GM12878 (cell line): ENCODE results near the gene SPRED3. TPM values are rescaled to one million over a fixed set of nuclear protein-coding genes. Genes with fewer than 3 reads are reported as not detected.

Experiments used
- ATAC-seq: fragments of 200-7000 bp; cut with Tn5 transposase; 3 replicates; pipeline ENCODE4 v1.9.1; 2020; ENCODE audit warnings: mild to moderate bottlenecking, moderate library complexity
- BruUV-seq: library from RNA; stranded (reverse); fragments of 400-500 nt; replicated peaks from 2 replicates; lab custom pipeline; 2021; lab: Mats Ljungman, UMichigan
- CTCF ChIA-PET: fragments of 300-600 bp; sonication (Branson Sonifier 250); formaldehyde crosslinking; extraction: SDS; loops from one replicate; lab custom pipeline; 2021; ENCODE audit warnings: inconsistent platforms; lab: Yijun Ruan, JAX
- POLR2A ChIA-PET: fragments of 350-600 bp; formaldehyde crosslinking; extraction: SDS; loops from one replicate; lab custom pipeline; 2021; ENCODE audit warnings: inconsistent platforms; lab: Charles Lee
- RAD21 ChIA-PET: fragments of 300-600 bp; sonication (Branson Sonifier 250); formaldehyde crosslinking; loops from one replicate; lab custom pipeline; 2023; ENCODE audit warnings: antibody characterized with exemption; ENCODE audit not compliant: unreplicated experiment; lab: Charles Lee
- SMC1A ChIA-PET: fragments of 300-600 bp; sonication (Branson Sonifier 250); formaldehyde crosslinking; loops from one replicate; lab custom pipeline; 2023; ENCODE audit not compliant: unreplicated experiment, uncharacterized antibody; lab: Charles Lee
- DNase-seq: peaks from one replicate; pipeline ENCODE4 v3.0.0-alpha.2; 2011; ENCODE audit warnings: low read depth, low spot score
- FAIRE-seq: peaks from 3 replicates; lab custom pipeline; 2011; peaks lifted over from hg19 to GRCh38; lab: Jason Lieb, UNC
- H2AFZ ChIP-seq: 2 replicates; pipeline ENCODE4 v1.6.0; 2011; ENCODE audit warnings: low read depth, low read length, control low read depth; ENCODE audit not compliant: control insufficient read depth
- H3K27ac ChIP-seq: 2 replicates; pipeline ENCODE4 v1.5.1; 2011; ENCODE audit warnings: control low read depth; ENCODE audit not compliant: control insufficient read depth, insufficient read depth
- H3K27me3 ChIP-seq, 2 experiments: replicated peaks in 1 of 2; 2 replicates each; pipeline versions ENCODE4 v1.6.0 to v1.6.1; 2011; ENCODE audit warnings: low read length in 1 of 2; ENCODE audit not compliant: control insufficient read depth in 2 of 2, insufficient read depth in 2 of 2
- H3K36me3 ChIP-seq, 2 experiments: 2 replicates each; pipeline ENCODE4 v1.5.1; 2011; ENCODE audit warnings: low read length in 1 of 2; ENCODE audit not compliant: control insufficient read depth in 2 of 2, insufficient read depth in 2 of 2
- H3K4me1 ChIP-seq: 2 replicates; pipeline ENCODE4 v1.6.1; 2011; ENCODE audit warnings: mild to moderate bottlenecking, low read length, moderate library complexity, mixed read lengths; ENCODE audit not compliant: control insufficient read depth, insufficient read depth
- H3K4me2 ChIP-seq: 2 replicates; pipeline ENCODE4 v1.6.0; 2011; ENCODE audit warnings: control low read depth; ENCODE audit not compliant: control insufficient read depth, insufficient read depth
- H3K4me3 ChIP-seq: fragments of 200-600 bp; sonication (generic); 2 replicates; pipeline ENCODE4 v1.5.1; 2016
- H3K79me2 ChIP-seq: 2 replicates; pipeline ENCODE4 v1.6.0; 2011; ENCODE audit warnings: low read length; ENCODE audit not compliant: control insufficient read depth, insufficient read depth
- H3K9ac ChIP-seq: 2 replicates; pipeline ENCODE4 v1.8.0; 2011; ENCODE audit warnings: low read length, control low read depth, mixed read lengths; ENCODE audit not compliant: control insufficient read depth, insufficient read depth
- H3K9me3 ChIP-seq: replicated peaks from 3 replicates; pipeline ENCODE4 v1.5.1; 2011; ENCODE audit warnings: mild to moderate bottlenecking, low read length; ENCODE audit not compliant: control insufficient read depth, insufficient read depth
- H4K20me1 ChIP-seq: 2 replicates; pipeline ENCODE4 v1.6.0; 2011; ENCODE audit not compliant: control insufficient read depth, insufficient read depth
- BCL3 ChIP-seq: IDR thresholded peaks from 2 replicates; pipeline ENCODE4 v1.6.1; 2011; ENCODE audit warnings: borderline replicate concordance, low read depth, mild to moderate bottlenecking, moderate library complexity, low read length; ENCODE audit not compliant: insufficient read depth, poor library complexity, severe bottlenecking
- CBFB ChIP-seq: IDR thresholded peaks from 2 replicates; pipeline ENCODE4 v1.6.1; 2016; ENCODE audit warnings: antibody characterized with exemption, low read depth
- EGR1 ChIP-seq, 2 experiments: IDR thresholded peaks; 1 replicate in 1 of 2; 2 replicates in 1 of 2; pipeline ENCODE4 v1.6.1; 2011 to 2012; ENCODE audit warnings: low read depth in 2 of 2, low read length in 2 of 2, borderline replicate concordance in 1 of 2, mild to moderate bottlenecking in 1 of 2, moderate library complexity in 1 of 2
- EP300 ChIP-seq, 2 experiments: fragments of 150-350 bp in 1 of 2; IDR thresholded peaks; 2 replicates each; pipeline ENCODE4 v1.6.1; 2011 to 2012; ENCODE audit warnings: low read depth in 2 of 2, low read length in 2 of 2, borderline replicate concordance in 1 of 2, improper control_type of control experiment in 1 of 2, inconsistent platforms in 1 of 2; ENCODE audit not compliant: control insufficient read depth in 1 of 2
- FOXK2 ChIP-seq: fragments of 450-650 bp; IDR thresholded peaks from 2 replicates; pipeline ENCODE4 v1.6.1; 2017; ENCODE audit warnings: mild to moderate bottlenecking, moderate library complexity
- GATAD2B ChIP-seq: fragments of 450-650 bp; conservative IDR thresholded peaks from 2 replicates; pipeline ENCODE4 v1.6.1; 2017; ENCODE audit warnings: low read depth, mild to moderate bottlenecking, moderate library complexity
- IRF5 ChIP-seq: fragments of 450-650 bp; IDR thresholded peaks from 2 replicates; pipeline ENCODE4 v1.6.1; 2017; ENCODE audit warnings: borderline replicate concordance
- KAT2A ChIP-seq: conservative IDR thresholded peaks from 2 replicates; pipeline ENCODE4 v1.6.1; 2011; ENCODE audit warnings: low read depth, low read length; ENCODE audit not compliant: control insufficient read depth
- MYC ChIP-seq: IDR thresholded peaks from 2 replicates; pipeline ENCODE4 v1.6.1; 2011; ENCODE audit warnings: mild to moderate bottlenecking, low read length, moderate library complexity, inconsistent platforms; ENCODE audit not compliant: insufficient read depth, insufficient replicate concordance, insufficient read length, severe bottlenecking
- NFYB ChIP-seq: IDR thresholded peaks from 2 replicates; pipeline ENCODE4 v1.6.1; 2011; ENCODE audit warnings: low read depth, mild to moderate bottlenecking, low read length, improper control_type of control experiment, moderate library complexity; ENCODE audit not compliant: insufficient read depth
- PKNOX1 ChIP-seq: fragments of 450-650 bp; IDR thresholded peaks from 2 replicates; pipeline ENCODE4 v1.6.1; 2016; ENCODE audit warnings: mild to moderate bottlenecking
- POLR2AphosphoS5 ChIP-seq: IDR thresholded peaks from 2 replicates; pipeline ENCODE4 v1.6.1; 2011; ENCODE audit warnings: mild to moderate bottlenecking, low read length, inconsistent platforms
- SREBF1 ChIP-seq: IDR thresholded peaks from 2 replicates; pipeline ENCODE4 v1.6.1; 2012; ENCODE audit warnings: mild to moderate bottlenecking, low read length
- ZNF687 ChIP-seq: fragments of 450-650 bp; IDR thresholded peaks from 2 replicates; pipeline ENCODE4 v1.6.1; 2017; ENCODE audit warnings: mild to moderate bottlenecking, moderate library complexity
- WGBS: methylation state at CpG from one replicate; pipeline ENCODE4 v1.1.6; 2016; ENCODE audit warnings: low lambda C conversion rate; ENCODE audit not compliant: insufficient replicate concordance, insufficient coverage; ENCODE audit errors: missing lambda C conversion rate; 5-methylcytosine and 5-hydroxymethylcytosine counted together
- in situ Hi-C: fragments of 300-500 bp; cut with MboI; formaldehyde crosslinking; loops from 9 replicates; pipeline ENCODE4 v1.14.3; 2018; ENCODE audit warnings: mixed read lengths
- intact Hi-C: fragments of 100-400 bp; cut with micrococcal nuclease; formaldehyde crosslinking; loops from one replicate; pipeline ENCODE4 v1.14.2; 2022; ENCODE audit not compliant: unreplicated experiment
- polyA plus RNA-seq, 11 experiments: library from polyadenylated mRNA; depleted of rRNA in 4 of 11; unstranded in 6 of 11; stranded (reverse) in 5 of 11; fragments of >200 nt; fragmentation: Nextera tagmentation in 4 of 11; fragmentation: Illumina TruSeq in 1 of 11; extraction: Ambion mirVana in 4 of 11; extraction: Trizol in 1 of 11; gene quantifications; 1 replicate in 1 of 11; 2 replicates in 10 of 11; pipeline versions ENCODE4 v1.2.1 to v1.2.3, GENCODE V29; 2011 to 2016; ENCODE audit warnings: inconsistent platforms in 2 of 11, missing spikeins in 2 of 11, low read depth in 1 of 11
- total RNA-seq, 4 experiments: library from RNA; depleted of rRNA in 3 of 4; stranded (reverse); fragments of >200 nt in 3 of 4; fragmentation: Illumina TruSeq in 1 of 4; extraction: Trizol in 1 of 4; gene quantifications; 2 replicates each; pipeline versions ENCODE4 v1.2.1 to v1.2.3, GENCODE V29; 2013 to 2021

SPRED3 gene
- total and polyA plus RNA-seq, 10 of the 15 experiments (the other 5 are each of a cell fraction or from before 2014, with no cell fraction given), result 0.09 to 1.5 (median 0.31) TPM; not detected in 2

- 12% methylated on average over 21 of the region's 30 CpGs for WGBS
- Histone ChIP-seq H4K20me1 (no peaks in the 10 kb centered on the region), H3K4me1 (no peaks in the 10 kb centered on the region), H3K27ac (no peak overlapping the region), H3K36me3 (no peaks in the 10 kb centered on the region), H3K79me2 (no peaks in the 10 kb centered on the region), H3K9ac (no peak overlapping the region), H2AFZ (no peak overlapping the region), H3K4me3 (no peak overlapping the region), H3K27me3 (peaks cover 2 to 5% of the 10 kb centered on the region in 2 experiments; a peak in 3 of 4 replicates), H3K4me2 (no peak overlapping the region), H3K9me3 (no peaks in the 10 kb centered on the region)
- ChIA-PET POLR2A (no interaction called here), SMC1A (no interaction called here), CTCF (no interaction called here), RAD21 (interaction anchor here (0.8 kb wide), 1 partner anchor 160 kb away, joined by 4 read pairs; no protein-coding TSS in a partner anchor)
- ATAC-seq, result peak; percentile 32; the same call in 2 of the 3 replicates
- no TSS peak for BruUV-seq
- FAIRE-seq, result no peak
- no peak for TF ChIP-seq KAT2A
- TF ChIP-seq EP300 (IDR thresholded peaks at IDR 0.05; ENCODE audit: borderline replicate concordance in 1 of 2, control insufficient read depth in 1 of 2, low read depth in 2 of 2, low read length in 2 of 2), result no peak
- no peak for TF ChIP-seq CBFB
- no peak for TF ChIP-seq GATAD2B
- TF ChIP-seq ZNF687, result no peak
- no peak for TF ChIP-seq POLR2AphosphoS5
- TF ChIP-seq SREBF1, result no peak
- TF ChIP-seq PKNOX1, result peak; percentile 43
- no peak for TF ChIP-seq IRF5
- TF ChIP-seq MYC, result no peak
- no peak for TF ChIP-seq FOXK2
- no peak for TF ChIP-seq NFYB
- TF ChIP-seq BCL3, result no peak
- TF ChIP-seq EGR1 (IDR thresholded peaks at IDR 0.05; ENCODE audit: borderline replicate concordance in 1 of 2, low read depth in 2 of 2, low read length in 2 of 2), result peak in 1 of 2 experiments; percentile 33; a peak in 1 of 3 replicates
- in situ Hi-C loops, result no loop called here
- intact Hi-C loops, result no loop called here
- no peak for DNase-seq
These were observed 6.0 kb downstream of the SPRED3 start for GRCh38 chr19:38394488-38394887.
